ENCODE measurements around the gene ZNF609. TPM values are rescaled to one million over a fixed set of nuclear protein-coding genes. Genes with fewer than 3 reads are reported as not detected.

ZNF609 gene
- polyA plus RNA-seq, 3 donors: 1.3 to 13.2 (median 1.7) TPM

GRCh38 chr15:64430000-64430735 lies 30.2 kb upstream of the ZNF609 start:
- peak overlapping the region in 4 of 7 donors; percentile 27 to 65 (median 34) for H3K27ac Mint-ChIP-seq
- Histone ChIP-seq H3K27ac (ENCODE audit: low read depth in 1 of 2, low read length in 2 of 2) (peak overlapping the region in 1 of 2 donors; percentile 18), H3K9me3 (replicated peaks in 1 of 2; ENCODE audit: control insufficient read depth in 1 of 2, insufficient read depth in 1 of 2, low read length in 2 of 2) (no peaks in the 10 kb centered on the region), H3K27me3 (ENCODE audit: control insufficient read depth in 2 of 2, insufficient read depth in 2 of 2, low read length in 2 of 2) (no peaks in the 10 kb centered on the region), H3K9ac (ENCODE audit: insufficient read depth, low read length, poor library complexity, severe bottlenecking) (no peak overlapping the region), H3K4me3 (replicated peaks in 1 of 3; ENCODE audit: low read depth in 2 of 3, low read length in 3 of 3) (no peak overlapping the region), H3K4me1 (ENCODE audit: control insufficient read depth in 1 of 2, insufficient read depth in 2 of 2, low read length in 2 of 2) (peaks cover 10 to 14% of the 10 kb centered on the region in 2 donors), H2AFZ (ENCODE audit: insufficient read depth, low read depth, low read length, poor library complexity, severe bottlenecking) (no peak overlapping the region), H3K36me3 (replicated peaks in 1 of 2; ENCODE audit: control insufficient read depth in 1 of 2, insufficient read depth in 2 of 2, low read length in 2 of 2) (peaks cover 37 to 76% of the 10 kb centered on the region in 2 donors), H3K79me2 (ENCODE audit: insufficient read depth, low read length) (no peaks in the 10 kb centered on the region), H3K4me2 (replicated peaks; ENCODE audit: extremely low read depth, low read length, poor library complexity, severe bottlenecking) (no peak overlapping the region), H4K20me1 (ENCODE audit: insufficient read depth, low read length) (no peaks in the 10 kb centered on the region)
- intact Hi-C loops (cut with micrococcal nuclease): no loop called here
- peaks cover 47 to 69% of the 10 kb centered on the region in 2 donors for H3K36me3 Mint-ChIP-seq
- no peaks in the 10 kb centered on the region for H3K9me3 Mint-ChIP-seq
- 20% methylated on average over 1 of the region's 3 CpGs for WGBS (ENCODE audit: insufficient coverage)
- no peak for TF ChIP-seq CTCF (IDR thresholded peaks at IDR 0.05)
- peaks cover 17% of the 10 kb centered on the region for H3K4me1 Mint-ChIP-seq
- no peak for DNase-seq
- H3K27me3 Mint-ChIP-seq (ENCODE audit: low read depth in 3 of 3): peaks cover 0 to 4% (median 0%) of the 10 kb centered on the region in 3 donors
- H3K4me3 Mint-ChIP-seq: no peak overlapping the region

DNA sequence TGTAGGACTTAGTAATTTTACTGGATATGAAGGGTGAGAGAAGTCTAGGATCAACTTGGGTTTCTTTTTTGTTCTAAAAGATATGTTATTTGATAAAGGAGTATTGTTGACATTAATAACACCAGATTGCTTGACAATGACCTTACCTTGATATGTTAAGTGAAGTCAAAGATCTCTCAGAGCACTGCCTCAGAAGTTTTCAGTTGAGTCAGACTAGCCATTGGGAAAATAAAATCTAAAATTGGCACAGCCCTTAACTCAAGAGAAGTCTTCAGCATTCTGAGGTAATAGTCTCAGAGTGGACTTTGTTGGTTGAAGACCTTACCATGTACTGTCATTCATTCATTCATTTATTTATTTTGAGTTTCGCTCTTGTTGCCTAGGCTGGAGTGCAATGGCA lies 22.4 kb upstream of the ZNF609 start:
- Histone ChIP-seq H4K20me1 (ENCODE audit: insufficient read depth, low read length) (peaks cover under 1% of the 10 kb centered on the region), H3K36me3 (replicated peaks in 1 of 2; ENCODE audit: control insufficient read depth in 1 of 2, insufficient read depth in 2 of 2, low read length in 2 of 2) (peaks cover 6 to 49% of the 10 kb centered on the region in 2 donors), H3K27ac (ENCODE audit: low read depth in 1 of 2, low read length in 2 of 2) (no peak overlapping the region), H2AFZ (ENCODE audit: insufficient read depth, low read depth, low read length, poor library complexity, severe bottlenecking) (no peak overlapping the region), H3K27me3 (ENCODE audit: control insufficient read depth in 2 of 2, insufficient read depth in 2 of 2, low read length in 2 of 2) (no peaks in the 10 kb centered on the region), H3K4me1 (ENCODE audit: control insufficient read depth in 1 of 2, insufficient read depth in 2 of 2, low read length in 2 of 2) (no peaks in the 10 kb centered on the region), H3K9me3 (replicated peaks in 1 of 2; ENCODE audit: control insufficient read depth in 1 of 2, insufficient read depth in 1 of 2, low read length in 2 of 2) (no peaks in the 10 kb centered on the region), H3K4me2 (replicated peaks; ENCODE audit: extremely low read depth, low read length, poor library complexity, severe bottlenecking) (no peak overlapping the region), H3K4me3 (replicated peaks in 1 of 3; ENCODE audit: low read depth in 2 of 3, low read length in 3 of 3) (no peak overlapping the region), H3K79me2 (ENCODE audit: insufficient read depth, low read length) (no peaks in the 10 kb centered on the region), H3K9ac (ENCODE audit: insufficient read depth, low read length, poor library complexity, severe bottlenecking) (no peak overlapping the region)
- Mint-ChIP-seq H3K9me3 (no peaks in the 10 kb centered on the region), H3K4me3 (no peak overlapping the region), H3K27ac (peak overlapping the region in 1 of 7 donors; percentile 6), H3K27me3 (ENCODE audit: low read depth in 3 of 3) (peaks cover 0 to 2% (median 0%) of the 10 kb centered on the region in 3 donors), H3K4me1 (peaks cover 10% of the 10 kb centered on the region), H3K36me3 (peaks cover 31 to 62% of the 10 kb centered on the region in 2 donors)
- TF ChIP-seq CTCF (IDR thresholded peaks at IDR 0.05): no peak
- intact Hi-C loops (cut with micrococcal nuclease): no loop called here
- no CpG with 5 or more reads among the region's 1 CpG for WGBS (ENCODE audit: insufficient coverage)
- DNase-seq: no peak

Measured in CD14-positive monocyte (primary cell).